Measurements from ENCODE around the gene EP300.
"Not testable (repeated sequence)": the region's sequence is repeated elsewhere in the genome, so short reads cannot be mapped to it uniquely, and the experiment has no call there.

EP300 gene

DNA sequence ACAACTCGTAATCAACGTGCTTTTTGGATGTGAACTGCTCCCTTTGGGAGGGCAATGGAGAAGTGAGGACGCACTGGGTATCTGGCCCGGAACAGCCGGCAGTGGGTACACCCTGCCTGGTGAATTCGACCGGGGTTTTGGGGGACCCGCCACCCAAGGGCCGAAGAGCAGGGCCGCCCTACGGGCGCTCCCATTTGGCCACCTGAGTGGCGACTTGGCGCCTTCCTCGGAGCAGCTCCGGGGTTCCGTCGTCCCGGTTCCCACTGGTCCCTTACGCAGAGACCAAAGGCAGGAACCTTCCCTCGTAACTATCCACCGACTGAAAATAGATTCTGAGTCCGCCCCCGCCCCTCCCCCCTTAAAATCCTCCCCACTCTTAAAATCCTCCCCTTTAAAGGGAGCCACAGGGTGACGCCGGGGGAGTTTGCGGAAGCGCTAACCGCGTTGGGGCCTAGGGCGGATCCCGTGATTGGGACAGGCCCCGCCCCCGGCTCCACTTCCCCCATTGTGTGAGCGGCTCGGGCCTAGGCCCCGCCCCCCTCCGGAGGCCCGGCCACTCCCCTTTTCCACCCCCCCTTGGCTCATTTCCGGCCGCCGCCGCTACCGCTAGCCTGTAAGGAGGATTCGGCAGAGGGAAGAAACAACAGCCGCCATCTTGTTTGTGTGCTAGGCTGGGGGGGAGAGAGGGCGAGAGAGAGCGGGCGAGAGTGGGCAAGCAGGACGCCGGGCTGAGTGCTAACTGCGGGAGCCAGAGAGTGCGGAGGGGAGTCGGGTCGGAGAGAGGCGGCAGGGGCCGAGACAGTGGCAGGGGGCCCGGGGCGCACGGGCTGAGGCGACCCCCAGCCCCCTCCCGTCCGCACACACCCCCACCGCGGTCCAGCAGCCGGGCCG lies 1.0 kb upstream of the EP300 start:
- peak; percentile 99 for DNase-seq

DNA sequence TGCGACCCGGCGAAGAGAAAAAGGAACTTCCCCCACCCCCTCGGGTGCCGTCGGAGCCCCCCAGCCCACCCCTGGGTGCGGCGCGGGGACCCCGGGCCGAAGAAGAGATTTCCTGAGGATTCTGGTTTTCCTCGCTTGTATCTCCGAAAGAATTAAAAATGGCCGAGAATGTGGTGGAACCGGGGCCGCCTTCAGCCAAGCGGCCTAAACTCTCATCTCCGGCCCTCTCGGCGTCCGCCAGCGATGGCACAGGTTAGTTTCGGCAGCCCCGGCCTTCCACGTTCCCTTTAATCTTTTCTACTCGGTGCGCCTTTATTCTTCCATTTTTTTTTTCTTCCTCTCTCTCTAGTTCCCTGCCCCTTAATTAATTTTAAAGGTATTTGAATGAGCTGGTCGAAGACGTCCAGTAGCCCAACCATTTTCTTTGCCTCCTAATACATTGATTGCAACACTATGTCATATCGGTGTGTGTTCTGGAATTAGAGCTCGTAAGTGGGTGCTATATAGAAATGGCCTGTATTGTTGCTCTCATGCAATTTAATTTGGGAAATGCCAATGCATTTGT lies 537 bp downstream of the EP300 start:
- DNase-seq: no peak

DNA sequence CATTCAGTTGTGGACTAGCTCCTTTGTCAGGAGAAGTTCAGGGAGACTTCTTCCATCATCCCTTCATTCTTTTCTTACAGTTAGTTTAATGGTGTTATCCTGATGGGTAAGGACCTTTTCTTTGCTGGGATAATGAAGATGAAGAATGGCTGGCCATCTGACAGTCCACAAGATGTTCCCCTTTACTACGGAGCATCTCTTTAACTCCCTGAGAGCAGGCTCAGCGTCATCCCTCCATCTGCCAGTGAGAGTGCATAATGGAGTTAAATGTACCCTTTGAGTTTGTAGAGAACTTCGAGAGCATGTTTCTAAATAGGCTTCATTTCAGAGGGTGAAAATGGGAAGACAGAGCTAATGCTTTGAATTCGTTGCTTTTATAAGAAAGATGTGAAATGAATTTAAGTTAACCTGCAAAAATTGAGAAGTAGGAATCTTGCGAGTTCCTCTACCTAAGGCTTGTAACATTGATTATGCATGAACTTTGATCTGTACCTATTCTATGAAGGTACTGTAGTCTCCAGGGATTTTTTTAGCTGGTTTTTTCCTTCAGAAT lies 1.7 kb downstream of the EP300 start:
- DNase-seq: no peak

DNA sequence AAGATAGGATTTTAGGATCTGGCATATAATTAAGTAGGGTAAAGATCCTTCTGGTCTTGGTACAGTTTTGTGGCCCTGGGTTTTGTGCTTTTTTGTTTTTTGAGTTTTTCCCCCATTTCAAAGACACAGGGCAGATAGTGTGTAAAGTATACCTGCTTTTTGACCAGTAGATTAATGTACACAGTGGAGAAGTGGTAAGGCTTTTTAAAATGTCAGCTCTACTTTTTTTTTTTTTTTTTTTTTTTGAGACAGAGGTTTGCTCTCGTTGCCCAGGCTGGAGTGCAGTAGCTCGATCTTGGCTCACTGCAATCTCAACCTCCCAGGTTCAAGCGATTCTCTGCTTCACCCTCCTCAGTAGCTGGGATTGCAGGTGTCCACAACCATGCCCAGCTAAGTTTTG lies 4.0 kb downstream of the EP300 start:
- no peak for DNase-seq

DNA sequence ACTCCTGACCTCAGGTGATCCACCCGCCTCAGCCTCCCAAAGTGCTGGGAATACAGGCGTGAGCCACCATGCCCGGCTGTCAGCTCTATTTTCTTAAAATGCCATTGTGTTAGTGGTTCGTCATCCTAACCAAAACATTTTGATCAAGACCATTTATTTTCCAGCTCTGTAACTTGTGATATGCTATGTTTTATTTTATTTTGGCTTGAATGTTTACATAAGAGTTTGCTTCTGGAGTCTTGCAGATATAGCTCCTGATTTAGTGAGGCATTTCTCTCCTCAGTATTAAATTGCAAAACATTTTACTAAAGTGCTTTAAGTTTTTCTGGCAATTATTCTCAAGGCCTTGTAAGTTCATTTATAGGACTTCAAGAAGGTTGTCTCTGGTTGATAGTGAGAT lies 4.4 kb downstream of the EP300 start:
- no peak for DNase-seq

DNA sequence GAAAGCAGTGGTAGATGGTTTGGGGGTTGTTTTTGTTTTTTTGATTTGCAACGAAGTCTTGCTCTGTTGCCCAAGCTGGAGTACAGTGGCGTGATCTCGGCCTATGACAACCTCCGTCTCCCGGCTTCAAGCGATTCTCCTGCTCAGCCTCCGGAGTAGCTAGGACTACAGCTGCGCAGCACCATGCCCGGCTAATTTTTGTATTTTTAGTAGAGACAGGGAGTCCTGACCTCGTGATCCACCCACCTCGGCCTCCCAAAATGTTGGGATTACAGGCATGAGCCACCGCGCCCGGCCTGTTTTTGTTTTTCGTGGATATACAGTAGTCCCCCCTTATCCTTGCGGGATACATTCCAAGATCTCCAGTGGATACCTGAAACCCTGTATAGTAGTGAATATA lies 6.6 kb downstream of the EP300 start:
- DNase-seq: no peak

DNA sequence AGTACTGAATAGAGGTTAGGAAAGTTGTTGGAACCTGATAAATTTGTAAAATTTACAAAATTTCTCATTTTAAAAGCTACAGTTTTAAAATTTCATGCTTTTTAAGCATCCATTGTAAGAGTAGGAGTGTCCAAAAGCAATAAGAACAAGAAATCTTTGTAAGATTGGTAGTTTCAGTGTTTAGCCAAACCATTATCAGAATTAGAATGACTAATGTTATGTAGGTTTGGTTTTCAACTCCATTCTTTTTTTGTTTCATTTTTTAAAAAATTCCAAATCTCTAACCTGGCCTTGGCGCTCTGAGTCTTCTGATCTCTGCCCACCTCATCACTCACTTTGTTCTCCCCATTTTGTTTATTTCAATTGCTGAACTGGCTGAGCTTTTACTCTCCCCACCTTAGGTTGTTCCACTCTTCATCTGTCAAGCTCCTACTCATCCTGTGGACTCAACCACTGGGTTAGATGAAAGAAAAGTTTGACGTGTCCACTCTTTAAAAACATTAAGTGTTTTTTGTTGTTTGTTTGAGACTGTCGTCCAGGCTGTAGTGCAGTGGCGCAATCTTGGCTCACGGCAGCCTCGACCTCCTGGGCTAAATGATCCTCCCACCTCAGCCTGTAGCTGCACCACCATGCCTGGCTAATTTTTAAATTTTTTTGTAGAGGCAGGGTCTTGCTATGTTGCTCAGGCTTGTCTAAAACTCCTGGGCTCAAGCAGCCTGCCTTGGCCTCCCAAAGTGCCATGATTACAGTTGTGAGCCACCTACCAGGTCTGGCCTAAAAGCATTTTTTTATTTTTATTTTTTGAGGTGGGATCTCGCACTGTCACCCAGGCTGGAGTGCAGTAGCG lies 14.0 kb downstream of the EP300 start:
- DNase-seq: no peak

DNA sequence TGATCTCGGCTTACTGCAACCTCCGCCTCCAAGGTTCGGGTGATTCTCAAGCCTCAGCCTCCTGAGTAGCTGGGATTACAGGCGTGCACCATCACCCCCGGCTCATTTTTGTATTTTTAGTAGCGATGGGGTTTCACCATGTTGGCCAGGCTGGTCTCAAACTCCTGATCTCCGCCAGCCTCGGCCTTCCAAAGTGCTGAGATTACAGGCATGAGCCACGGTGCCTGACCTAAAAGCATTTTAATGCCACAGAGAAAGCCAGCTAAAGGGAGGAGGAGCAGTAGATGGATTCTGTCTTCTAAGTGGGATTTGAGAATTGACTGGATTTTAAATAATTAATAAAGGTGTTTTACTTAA lies 14.6 kb downstream of the EP300 start:
- DNase-seq: not testable (repeated sequence)

DNA sequence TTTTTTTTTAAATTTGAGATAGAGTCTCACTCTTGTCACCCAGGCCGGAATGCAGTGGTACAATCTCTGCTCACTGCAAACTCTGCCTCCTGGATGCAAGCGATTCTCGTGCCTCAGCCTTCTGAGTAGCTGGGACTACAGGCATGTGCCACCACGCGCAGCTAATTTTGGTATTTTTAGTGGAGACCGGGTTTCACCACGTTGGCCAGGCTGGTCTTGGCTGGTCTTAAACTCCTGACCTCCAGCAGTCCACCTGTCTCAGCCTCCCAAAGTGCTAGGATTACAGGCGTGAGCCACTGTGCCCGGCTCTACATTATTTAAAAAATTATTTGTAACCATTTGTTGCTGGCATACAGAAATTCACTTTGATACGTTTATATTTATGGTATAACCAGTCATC lies 18.6 kb downstream of the EP300 start:
- no peak for DNase-seq

DNA sequence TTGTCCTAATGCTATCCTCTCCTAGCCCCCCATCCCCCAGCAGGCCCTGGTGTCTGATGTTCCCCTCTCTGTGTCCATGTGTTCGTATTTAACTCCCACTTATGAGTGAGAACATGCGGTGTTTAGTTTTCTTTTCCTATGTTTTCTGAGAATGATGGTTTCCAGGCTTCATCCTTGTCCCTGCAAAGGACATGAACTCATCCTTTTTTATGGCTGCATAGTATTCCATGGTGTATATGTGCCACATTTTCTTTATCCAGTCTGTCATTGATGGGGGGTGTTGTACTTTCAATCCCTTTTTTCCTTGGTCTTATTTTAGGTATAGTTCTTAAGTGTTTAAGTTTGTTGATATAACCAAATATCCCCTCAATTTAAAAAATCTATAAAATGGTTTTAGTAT lies 23.9 kb downstream of the EP300 start:
- DNase-seq: no peak

DNA sequence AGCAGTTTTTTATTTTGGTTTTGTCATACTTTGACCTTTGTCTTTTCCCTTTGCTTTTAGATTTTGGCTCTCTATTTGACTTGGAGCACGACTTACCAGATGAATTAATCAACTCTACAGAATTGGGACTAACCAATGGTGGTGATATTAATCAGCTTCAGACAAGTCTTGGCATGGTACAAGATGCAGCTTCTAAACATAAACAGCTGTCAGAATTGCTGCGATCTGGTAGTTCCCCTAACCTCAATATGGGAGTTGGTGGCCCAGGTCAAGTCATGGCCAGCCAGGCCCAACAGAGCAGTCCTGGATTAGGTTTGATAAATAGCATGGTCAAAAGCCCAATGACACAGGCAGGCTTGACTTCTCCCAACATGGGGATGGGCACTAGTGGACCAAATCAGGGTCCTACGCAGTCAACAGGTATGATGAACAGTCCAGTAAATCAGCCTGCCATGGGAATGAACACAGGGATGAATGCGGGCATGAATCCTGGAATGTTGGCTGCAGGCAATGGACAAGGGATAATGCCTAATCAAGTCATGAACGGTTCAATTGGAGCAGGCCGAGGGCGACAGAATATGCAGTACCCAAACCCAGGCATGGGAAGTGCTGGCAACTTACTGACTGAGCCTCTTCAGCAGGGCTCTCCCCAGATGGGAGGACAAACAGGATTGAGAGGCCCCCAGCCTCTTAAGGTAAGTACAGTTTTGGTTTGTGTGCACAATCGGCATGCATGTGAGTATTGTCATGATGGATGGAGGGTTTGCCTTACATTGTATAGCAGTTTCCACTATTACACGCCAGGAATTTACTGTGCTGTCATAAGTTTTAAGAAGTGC lies 25.0 kb downstream of the EP300 start:
- no peak for DNase-seq

DNA sequence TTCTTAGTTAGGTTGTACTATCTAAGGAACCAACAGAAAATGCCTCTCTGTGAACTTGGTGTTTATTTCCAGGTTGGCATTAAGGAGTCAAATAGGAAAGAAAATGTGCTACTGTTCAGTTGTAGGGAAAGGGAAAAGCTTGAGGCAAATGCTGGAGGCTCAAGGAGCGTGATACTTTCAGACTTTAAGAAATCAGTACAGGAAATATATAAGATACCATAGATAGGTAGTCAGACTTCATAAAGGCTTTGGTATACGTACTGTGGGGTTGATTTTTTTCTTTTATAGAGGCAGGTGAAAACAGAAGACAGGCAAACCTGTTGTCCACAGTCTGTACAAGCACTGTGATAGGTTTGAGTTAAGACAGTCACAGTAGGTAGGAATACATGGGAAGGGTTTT lies 30.8 kb downstream of the EP300 start:
- no peak for DNase-seq

DNA sequence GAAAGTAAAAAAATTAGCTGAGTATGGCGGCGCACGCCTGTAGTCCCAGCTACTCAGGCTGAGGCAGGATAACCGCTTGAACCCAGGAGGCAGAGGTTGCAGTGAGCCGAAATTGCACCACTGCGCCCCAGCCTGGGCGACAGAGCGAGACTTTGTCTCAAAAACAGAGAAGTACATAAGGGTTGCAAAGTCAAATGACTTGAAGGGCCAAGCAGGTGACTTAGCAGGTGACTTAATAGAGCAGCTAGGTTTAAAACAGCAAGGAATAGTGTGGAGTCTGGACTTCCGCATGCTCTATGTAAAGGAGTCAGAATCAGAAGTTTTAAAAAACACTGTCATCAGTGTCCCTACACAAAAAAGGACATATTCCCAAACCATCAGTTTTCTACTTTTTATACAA lies 31.7 kb downstream of the EP300 start:
- DNase-seq: no peak

DNA sequence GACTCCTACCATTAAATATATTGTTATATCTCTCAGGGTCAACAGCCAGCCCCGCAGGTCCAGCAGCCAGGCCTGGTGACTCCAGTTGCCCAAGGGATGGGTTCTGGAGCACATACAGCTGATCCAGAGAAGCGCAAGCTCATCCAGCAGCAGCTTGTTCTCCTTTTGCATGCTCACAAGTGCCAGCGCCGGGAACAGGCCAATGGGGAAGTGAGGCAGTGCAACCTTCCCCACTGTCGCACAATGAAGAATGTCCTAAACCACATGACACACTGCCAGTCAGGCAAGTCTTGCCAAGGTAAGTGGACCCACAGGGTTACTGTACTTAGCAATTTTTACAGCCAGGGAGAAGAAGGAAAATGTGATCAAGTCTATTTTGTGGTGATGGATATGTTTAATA lies 35.1 kb downstream of the EP300 start:
- DNase-seq: peak; percentile 26

DNA sequence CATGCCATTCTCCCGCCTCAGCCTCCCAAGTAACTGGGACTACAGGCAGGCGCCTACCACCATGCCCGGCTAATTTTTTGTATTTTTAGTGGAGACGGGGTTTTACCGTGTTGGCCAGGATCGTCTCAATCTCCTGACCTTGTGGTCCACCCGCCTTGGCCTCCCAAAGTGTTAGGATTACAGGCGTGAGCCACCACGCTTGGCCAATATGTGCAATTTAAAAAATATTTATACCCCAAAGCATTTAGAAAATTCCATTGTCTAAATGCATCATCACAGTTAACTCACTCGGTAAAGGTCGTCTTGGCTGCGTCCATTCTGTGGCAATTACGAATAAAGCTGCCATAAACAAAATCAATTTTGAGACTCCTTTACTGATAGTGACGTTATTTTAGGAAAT lies 36.2 kb downstream of the EP300 start:
- no peak for DNase-seq

DNA sequence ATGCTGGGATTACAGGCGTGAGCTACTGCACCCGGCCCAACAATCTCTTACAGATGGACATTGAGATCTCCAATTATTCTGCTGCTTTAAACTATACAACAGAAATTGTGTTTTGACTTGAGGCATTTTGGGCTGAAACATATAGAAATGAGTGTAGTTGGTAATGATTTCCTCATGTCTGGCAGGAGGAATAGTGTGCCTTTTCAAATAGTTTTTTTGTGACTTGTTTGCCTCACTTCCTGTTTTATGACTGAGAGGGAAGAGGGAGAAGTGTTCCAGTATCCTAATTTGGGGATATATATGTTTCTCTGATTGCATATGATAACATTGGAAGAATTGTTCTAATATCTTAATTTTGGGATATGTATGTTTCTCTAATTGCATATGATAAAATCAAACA lies 40.2 kb downstream of the EP300 start:
- no peak for DNase-seq

DNA sequence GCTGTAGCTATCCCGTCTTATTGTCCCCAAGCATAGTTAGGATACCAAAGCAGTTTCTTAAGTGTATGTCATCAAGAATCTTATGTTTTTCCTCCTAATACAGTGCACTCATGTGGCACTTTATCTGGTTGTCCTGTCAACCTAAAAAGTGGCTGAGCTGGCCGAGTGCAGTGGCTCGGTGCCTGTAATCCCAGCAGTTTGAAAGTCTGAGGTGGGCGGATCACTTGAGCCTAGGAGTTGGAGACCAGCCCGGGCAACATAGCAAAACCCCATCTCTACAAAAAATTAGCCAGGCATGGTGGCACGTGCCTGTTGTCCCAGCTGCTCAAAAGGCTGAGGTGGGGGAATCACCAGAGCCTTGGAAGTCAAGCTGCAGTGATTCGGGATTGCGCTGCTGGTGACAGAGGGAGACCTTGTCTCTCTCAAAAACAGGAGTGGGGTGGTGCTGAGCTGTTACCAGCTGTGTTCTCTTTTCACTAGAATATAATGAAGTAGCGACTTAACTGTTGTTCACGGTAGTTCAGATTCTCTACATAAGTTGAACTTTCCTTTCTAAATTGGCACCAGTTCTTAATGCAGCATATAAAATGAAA lies 48.1 kb downstream of the EP300 start:
- no peak for DNase-seq

DNA sequence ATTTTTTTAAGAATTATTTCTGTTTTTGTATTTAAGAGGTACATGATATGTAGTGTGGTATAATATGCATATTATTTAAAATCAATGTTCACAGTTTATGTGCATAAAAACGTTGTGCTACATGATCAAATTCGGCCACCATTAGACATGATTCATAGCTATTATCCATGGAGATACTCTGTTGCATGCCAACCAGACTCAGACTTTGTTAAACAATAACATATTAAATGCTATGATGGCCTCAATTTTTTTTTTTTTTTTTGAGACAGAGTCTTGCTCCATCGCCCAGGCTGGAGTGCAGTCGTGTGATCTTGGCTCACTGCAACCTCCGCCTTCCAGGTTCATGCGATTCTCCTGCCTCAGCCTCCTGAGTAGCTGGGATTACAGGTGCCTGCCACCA lies 53.5 kb downstream of the EP300 start:
- not testable (repeated sequence) for DNase-seq

DNA sequence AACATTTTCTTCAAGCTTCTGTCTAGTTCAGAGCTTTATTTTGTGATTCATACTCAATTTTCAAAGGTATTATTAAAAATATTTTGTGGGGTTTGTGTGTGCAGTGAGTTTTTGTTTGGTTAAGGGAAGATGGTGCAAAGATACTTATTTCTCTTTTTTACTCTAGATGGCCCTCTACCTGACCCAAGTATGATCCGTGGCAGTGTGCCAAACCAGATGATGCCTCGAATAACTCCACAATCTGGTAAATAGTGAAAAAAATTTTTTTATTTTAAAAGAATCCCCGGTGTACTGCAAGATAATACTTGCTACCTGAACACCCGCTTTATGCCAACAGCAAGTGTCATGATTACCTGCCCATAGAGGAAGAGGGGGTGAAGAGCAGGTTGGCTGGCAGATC lies 54.2 kb downstream of the EP300 start:
- DNase-seq: no peak

DNA sequence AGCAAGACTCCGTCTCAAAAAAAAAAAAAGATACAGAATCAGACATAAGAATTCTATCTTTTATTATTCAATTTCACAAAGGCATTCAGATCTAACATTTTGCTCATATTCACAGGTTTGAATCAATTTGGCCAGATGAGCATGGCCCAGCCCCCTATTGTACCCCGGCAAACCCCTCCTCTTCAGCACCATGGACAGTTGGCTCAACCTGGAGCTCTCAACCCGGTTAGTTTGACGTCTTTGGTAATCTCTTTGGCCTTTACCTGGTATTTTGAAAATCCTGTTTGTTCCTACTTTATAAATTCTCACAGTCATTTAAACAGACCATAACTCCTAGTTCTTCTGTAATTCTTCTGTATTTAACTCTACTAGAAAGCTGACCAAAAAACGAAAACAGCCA lies 55.3 kb downstream of the EP300 start:
- DNase-seq: no peak

DNA sequence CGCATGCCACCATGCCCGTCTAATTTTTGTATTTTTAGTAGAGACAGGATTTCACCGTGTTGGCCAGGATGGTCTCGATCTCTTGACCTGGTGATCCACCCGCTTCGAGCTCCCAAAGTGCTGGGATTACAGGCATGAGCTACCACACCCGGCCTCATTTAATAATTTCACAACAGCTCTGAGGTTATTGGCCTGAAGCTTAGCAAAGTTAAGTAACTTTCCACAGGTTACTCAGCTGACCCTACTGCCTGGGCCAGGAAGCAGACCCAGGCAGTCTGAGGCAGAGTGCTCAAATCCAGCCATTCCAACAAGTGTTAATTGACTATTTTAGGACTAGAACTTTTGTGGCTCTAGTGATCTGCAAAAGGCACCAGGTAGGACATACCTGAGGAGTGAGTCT lies 60.5 kb downstream of the EP300 start:
- no peak for DNase-seq

DNA sequence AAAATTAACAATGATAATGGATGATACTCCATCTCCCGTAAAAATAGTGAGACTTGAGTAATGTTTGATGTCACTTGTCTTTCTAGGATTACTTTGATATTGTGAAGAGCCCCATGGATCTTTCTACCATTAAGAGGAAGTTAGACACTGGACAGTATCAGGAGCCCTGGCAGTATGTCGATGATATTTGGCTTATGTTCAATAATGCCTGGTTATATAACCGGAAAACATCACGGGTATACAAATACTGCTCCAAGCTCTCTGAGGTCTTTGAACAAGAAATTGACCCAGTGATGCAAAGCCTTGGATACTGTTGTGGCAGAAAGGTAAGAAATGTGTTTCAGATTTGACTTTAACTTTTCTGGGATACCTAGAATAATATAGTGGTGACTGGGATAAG lies 64.7 kb downstream of the EP300 start:
- no peak for DNase-seq
